GM12801 (cell line): Measurements from ENCODE around the gene MRPS34.

Source experiments
- CTCF ChIP-seq: IDR thresholded peaks from one replicate; pipeline ENCODE4 v1.5.1; 2011; ENCODE audit warnings: control low read depth; ENCODE audit not compliant: insufficient read length; ENCODE audit errors: extremely low read depth

The MRPS34 gene

GRCh38 chr16:1749152-1750117 is 23.5 kb downstream of the MRPS34 start:
- no peak for TF ChIP-seq CTCF

GRCh38 chr16:1747934-1748333 is 25.0 kb downstream of the MRPS34 start:
- no peak for TF ChIP-seq CTCF

GRCh38 chr16:1746693-1747195 is 26.2 kb downstream of the MRPS34 start:
- no peak for TF ChIP-seq CTCF

GRCh38 chr16:1745900-1746692 is 26.8 kb downstream of the MRPS34 start:
- no peak for TF ChIP-seq CTCF

GRCh38 chr16:1745181-1745899 is 27.6 kb downstream of the MRPS34 start:
- TF ChIP-seq CTCF, result no peak

- no peak for TF ChIP-seq CTCF
Observed at GRCh38 chr16:1744338-1744840, 28.5 kb downstream of the MRPS34 start.
